HEK293 (cell line): ENCODE measurements around the gene SH3TC1.

Source experiments
- CTCF ChIA-PET: fragments of 350-600 bp; formaldehyde crosslinking; extraction: SDS; loops from one replicate; lab custom pipeline; 2021; ENCODE audit warnings: antibody characterized with exemption; lab: Yijun Ruan, JAX
- POLR2A ChIA-PET: fragments of 300-600 bp; formaldehyde crosslinking; extraction: SDS; loops from one replicate; lab custom pipeline; 2020; ENCODE audit warnings: antibody characterized with exemption, inconsistent platforms; lab: Yijun Ruan, JAX
- H3K27ac ChIP-seq: fragments of 200-500 bp; sonication (Bioruptor generic); 2 replicates; pipeline ENCODE4 v1.5.1; 2014; ENCODE audit warnings: low read depth, low read length, control low read depth, inconsistent platforms; ENCODE audit errors: extremely low read depth
- H3K36me3 ChIP-seq, 2 experiments: fragments of 200-500 bp in 1 of 2; sonication (Bioruptor generic) in 1 of 2; 1 replicate in 1 of 2; 2 replicates in 1 of 2; pipeline ENCODE4 v1.5.1; 2014 to 2017; ENCODE audit warnings: inconsistent platforms in 2 of 2, low read length in 2 of 2; ENCODE audit not compliant: control insufficient read depth in 2 of 2, insufficient read depth in 1 of 2
- H3K4me1 ChIP-seq: fragments of 200-500 bp; sonication (Bioruptor generic); 2 replicates; pipeline ENCODE4 v1.5.1; 2014; ENCODE audit warnings: mild to moderate bottlenecking, low read length, inconsistent platforms; ENCODE audit not compliant: control insufficient read depth, insufficient read depth
- H3K4me3 ChIP-seq: 2 replicates; pipeline ENCODE4 v1.5.1; 2011; ENCODE audit warnings: low read depth, mild to moderate bottlenecking, control low read depth, low read length, moderate library complexity
- H3K9me3 ChIP-seq: fragments of 200-500 bp; sonication (Bioruptor generic); 2 replicates; pipeline ENCODE4 v1.5.1; 2014; ENCODE audit warnings: low read depth, low read length, inconsistent platforms; ENCODE audit not compliant: control insufficient read depth, insufficient read depth
- BCL11B ChIP-seq: fragments of 450-650 bp; formaldehyde crosslinking; IDR thresholded peaks from 2 replicates; pipeline ENCODE4 v1.5.1; 2016; ENCODE audit warnings: low read depth, missing biosample characterization, missing genetic modification characterization
- ELK4 ChIP-seq: IDR thresholded peaks from 2 replicates; pipeline ENCODE4 v1.6.1; 2011; ENCODE audit warnings: mild to moderate bottlenecking, low read depth, low read length, borderline replicate concordance
- GLIS1 ChIP-seq: fragments of 450-650 bp; formaldehyde crosslinking; IDR thresholded peaks from 2 replicates; pipeline ENCODE4 v1.5.1; 2016; ENCODE audit warnings: missing biosample characterization, missing genetic modification characterization
- HOXD13 ChIP-seq: sonication (generic); formaldehyde crosslinking; IDR thresholded peaks from 2 replicates; pipeline ENCODE4 v1.8.0; 2022; ENCODE audit warnings: missing genetic modification reagents, borderline replicate concordance
- KLF1 ChIP-seq: fragments of 450-650 bp; formaldehyde crosslinking; IDR thresholded peaks from 2 replicates; pipeline ENCODE4 v1.5.1; 2016; ENCODE audit warnings: missing biosample characterization, missing genetic modification characterization
- KLF10 ChIP-seq: fragments of 450-650 bp; IDR thresholded peaks from 2 replicates; pipeline ENCODE4 v1.5.1; 2018; ENCODE audit warnings: missing biosample characterization, mild to moderate bottlenecking, missing genetic modification characterization
- KLF8 ChIP-seq: fragments of 450-650 bp; formaldehyde crosslinking; IDR thresholded peaks from 2 replicates; pipeline ENCODE4 v1.5.1; 2016; ENCODE audit warnings: missing biosample characterization, missing genetic modification characterization
- KLF9 ChIP-seq: fragments of 450-650 bp; formaldehyde crosslinking; IDR thresholded peaks from 2 replicates; pipeline ENCODE4 v1.5.1; 2016; ENCODE audit warnings: missing biosample characterization, missing genetic modification characterization, low read depth
- PBX3 ChIP-seq: sonication (generic); formaldehyde crosslinking; IDR thresholded peaks from 2 replicates; pipeline ENCODE4 v1.8.1; 2022; ENCODE audit warnings: mild to moderate bottlenecking, moderate library complexity, missing genetic modification reagents
- SP3 ChIP-seq: fragments of 450-650 bp; formaldehyde crosslinking; IDR thresholded peaks from 2 replicates; pipeline ENCODE4 v1.5.1; 2016; ENCODE audit warnings: missing biosample characterization, missing genetic modification characterization
- YY2 ChIP-seq: fragments of 450-650 bp; formaldehyde crosslinking; IDR thresholded peaks from 2 replicates; pipeline ENCODE4 v1.5.1; 2016; ENCODE audit warnings: missing biosample characterization, missing genetic modification characterization
- ZBTB17 ChIP-seq: fragments of 450-650 bp; formaldehyde crosslinking; IDR thresholded peaks from 2 replicates; pipeline ENCODE4 v1.5.1; 2016; ENCODE audit warnings: missing biosample characterization, missing genetic modification characterization
- ZBTB26 ChIP-seq: fragments of 450-650 bp; formaldehyde crosslinking; optimal IDR thresholded peaks from 2 replicates; pipeline ENCODE3; 2016; ENCODE audit warnings: missing biosample characterization, mild to moderate bottlenecking, missing genetic modification characterization
- ZNF341 ChIP-seq: fragments of 450-650 bp; formaldehyde crosslinking; IDR thresholded peaks from 2 replicates; pipeline ENCODE4; 2016; ENCODE audit warnings: low read depth, missing biosample characterization, missing genetic modification characterization
- ZNF501 ChIP-seq: fragments of 450-650 bp; formaldehyde crosslinking; IDR thresholded peaks from 2 replicates; pipeline ENCODE4 v1.5.1; 2016; ENCODE audit warnings: missing biosample characterization, missing genetic modification characterization
- ZNF513 ChIP-seq: fragments of 450-650 bp; IDR thresholded peaks from 2 replicates; pipeline ENCODE4 v1.5.1; 2018; ENCODE audit warnings: missing biosample characterization, missing genetic modification characterization
- ZNF596 ChIP-seq: fragments of 450-650 bp; IDR thresholded peaks from 2 replicates; pipeline ENCODE4 v1.5.0; 2018; ENCODE audit warnings: missing biosample characterization, mild to moderate bottlenecking, missing genetic modification characterization, moderate library complexity
- ZNF610 ChIP-seq: fragments of 450-650 bp; formaldehyde crosslinking; IDR thresholded peaks from 2 replicates; pipeline ENCODE4 v1.5.1; 2016; ENCODE audit warnings: missing biosample characterization, missing genetic modification characterization, borderline replicate concordance
- ZNF76 ChIP-seq: fragments of 450-650 bp; formaldehyde crosslinking; IDR thresholded peaks from 2 replicates; pipeline ENCODE4; 2016; ENCODE audit warnings: low read depth, missing biosample characterization, missing genetic modification characterization, borderline replicate concordance

SH3TC1 gene

GRCh38 chr4:8158710-8159536 lies 40.2 kb upstream of the SH3TC1 start, which contains the start of gene ABLIM2:
Gene ABLIM2, minus strand, starts transcription at chr4:8158813. Its CDS starts 124 bp downstream, at chr4:8158689.
- H3K36me3 ChIP-seq, result no peaks in the 10 kb centered on the region
- H3K27ac ChIP-seq, result no peak within 1 kb of the TSS; the same call in 1 of the 2 replicates
- POLR2A ChIA-PET, result interaction anchor here (0.6 kb wide), 1 partner anchor 252 kb away, joined by 3 read pairs; no protein-coding TSS in a partner anchor
- H3K4me3 ChIP-seq, result peak within 1 kb of the TSS; percentile 60
- H3K9me3 ChIP-seq, result no peaks in the 10 kb centered on the region
- no peaks in the 10 kb centered on the region for H3K4me1 ChIP-seq
- CTCF ChIA-PET, result interaction anchor here (0.7 kb wide), 2 partner anchors 186 to 315 kb away, joined by 3 to 6 read pairs; no protein-coding TSS in a partner anchor
- TF ChIP-seq ZBTB26 (tag by site-specific recombination) (peak; percentile 10), KLF8 (tag by site-specific recombination) (peak; percentile 59; the same call in 1 of the 2 replicates), ZBTB17 (tag by site-specific recombination) (peak; percentile 78), KLF1 (tag by site-specific recombination) (peak; percentile 83), ELK4 (no peak), GLIS1 (peak; percentile 39; the same call in 1 of the 2 replicates), ZNF610 (tag by site-specific recombination) (no peak; the same call in 1 of the 2 replicates), ZNF501 (tag by site-specific recombination) (no peak), YY2 (tag by site-specific recombination) (no peak), ZNF341 (tag by site-specific recombination) (peak; percentile 41), ZNF76 (tag by site-specific recombination) (peak; percentile 93), ZNF513 (tag by site-specific recombination) (no peak), SP3 (tag by site-specific recombination) (peak; percentile 90), HOXD13 (CRISPR knock-in tag) (no peak), KLF10 (tag by site-specific recombination) (peak; percentile 86), KLF9 (tag by site-specific recombination) (peak; percentile 93), BCL11B (no peak), PBX3 (CRISPR knock-in tag) (peak; percentile 44; the same call in 1 of the 2 replicates), ZNF596 (tag by site-specific recombination) (no peak)
